HG03095 (cell line): ENCODE results near the gene STIMATE.

Source experiments
- ATAC-seq: cut with Tn5 transposase; IDR thresholded peaks from one replicate; pipeline ENCODE4 v1.9.1; 2021; ENCODE audit warnings: moderate library complexity; ENCODE audit not compliant: unreplicated experiment

Gene STIMATE

GRCh38 chr3:52824037-52824436, 73.3 kb downstream of the STIMATE start:
- ATAC-seq = no peak

- no peak for ATAC-seq
Measured at GRCh38 chr3:52822363-52822762, 75.0 kb downstream of the STIMATE start.

- no peak for ATAC-seq
Measured at GRCh38 chr3:52820736-52821135, 76.6 kb downstream of the STIMATE start.

- ATAC-seq = no peak
Measured at GRCh38 chr3:52819936-52820335, 77.4 kb downstream of the STIMATE start.

GRCh38 chr3:52817860-52818259, 79.5 kb downstream of the STIMATE start:
- no peak for ATAC-seq

DNA sequence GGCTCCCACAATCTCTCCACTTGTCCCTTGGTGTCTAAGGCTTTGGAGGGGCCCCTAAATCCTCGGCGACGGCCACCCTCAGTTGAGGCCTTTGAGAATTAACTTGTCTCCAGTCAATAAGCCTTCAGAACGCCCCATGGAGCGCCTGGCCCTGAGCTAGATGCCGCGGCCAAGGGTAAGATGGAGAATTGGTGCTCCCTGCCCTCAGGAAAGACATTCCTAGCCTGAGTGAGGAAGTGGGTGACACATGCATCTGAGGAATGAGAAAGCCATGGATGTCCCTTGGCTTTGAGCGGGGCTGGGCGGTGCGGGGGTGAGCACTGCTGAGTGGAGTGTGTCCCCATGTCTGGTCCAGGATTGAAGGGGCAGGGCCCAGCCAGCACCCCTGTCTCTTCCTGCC, 80.1 kb downstream of the STIMATE start:
- ATAC-seq = no peak

DNA sequence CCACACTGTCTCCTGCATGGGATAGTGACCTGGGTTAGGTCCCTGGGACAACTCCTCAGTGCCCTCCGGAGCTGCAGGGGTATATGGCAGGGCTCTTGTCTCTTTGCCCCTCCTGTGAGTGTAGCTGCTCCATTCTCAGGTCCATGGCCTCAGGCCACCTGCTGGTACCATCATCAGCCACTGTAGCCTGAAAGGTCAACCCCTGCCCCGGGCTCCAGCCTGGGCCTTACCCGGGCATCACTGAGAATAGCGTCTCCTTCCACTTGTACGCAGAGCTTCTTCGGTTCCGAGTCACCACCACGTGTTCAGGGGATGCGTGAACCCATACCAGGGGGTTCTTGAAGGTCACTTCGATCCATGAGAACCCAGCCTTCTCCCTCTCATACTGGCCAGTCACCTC, 80.7 kb downstream of the STIMATE start:
- ATAC-seq = no peak

- no peak for ATAC-seq
Measured at GRCh38 chr3:52816199-52816598, 81.1 kb downstream of the STIMATE start.

DNA sequence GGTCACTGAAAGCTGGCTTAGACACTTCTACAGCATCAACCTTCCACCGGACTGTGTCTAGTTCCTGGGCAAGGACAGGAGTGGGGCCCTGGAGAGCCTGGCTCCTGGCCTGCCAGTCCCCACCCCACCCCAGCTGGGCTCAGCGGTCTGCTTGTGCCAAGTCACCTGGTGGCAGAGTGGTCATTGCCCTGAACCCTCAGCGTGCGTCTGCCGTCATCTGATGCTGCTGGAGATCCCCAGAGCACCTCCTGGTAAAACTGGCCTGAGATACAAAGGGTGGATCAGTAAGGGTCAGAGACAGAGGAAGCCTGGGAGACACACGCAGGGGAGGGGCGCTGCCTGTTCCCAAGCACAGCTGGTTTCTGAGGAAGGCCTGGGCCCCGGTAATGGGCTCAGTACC, 83.5 kb downstream of the STIMATE start:
- ATAC-seq = no peak

DNA sequence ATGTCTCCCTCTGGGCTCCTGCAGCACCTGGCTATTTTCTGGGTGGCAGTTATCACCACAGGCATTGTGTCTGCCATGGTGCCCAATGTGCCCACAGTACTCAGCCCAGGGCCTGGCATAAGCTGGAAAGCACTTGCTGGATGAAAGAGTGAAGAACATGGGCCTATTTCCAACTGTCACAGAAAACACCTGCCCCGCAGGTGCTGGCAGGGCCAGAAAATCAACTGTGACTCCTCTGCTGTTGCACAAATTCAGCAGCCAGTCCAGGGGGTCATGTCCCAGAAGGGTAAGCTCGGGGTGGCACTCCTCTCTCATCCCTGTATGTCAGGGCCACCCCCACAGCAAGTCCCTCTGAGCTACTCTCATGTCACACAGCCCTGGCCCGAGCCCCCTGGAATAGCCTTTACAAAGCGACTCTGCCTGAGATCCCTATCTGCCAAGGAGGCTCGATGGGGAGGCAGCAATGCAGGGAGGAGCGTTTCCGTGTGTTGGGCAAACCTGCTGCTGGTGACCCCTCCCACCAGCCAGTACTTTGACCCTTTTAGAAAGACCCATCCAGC, 85.8 kb downstream of the STIMATE start:
- no peak for ATAC-seq

- no peak for ATAC-seq
Measured at GRCh38 chr3:52810923-52811322, 86.4 kb downstream of the STIMATE start.

DNA sequence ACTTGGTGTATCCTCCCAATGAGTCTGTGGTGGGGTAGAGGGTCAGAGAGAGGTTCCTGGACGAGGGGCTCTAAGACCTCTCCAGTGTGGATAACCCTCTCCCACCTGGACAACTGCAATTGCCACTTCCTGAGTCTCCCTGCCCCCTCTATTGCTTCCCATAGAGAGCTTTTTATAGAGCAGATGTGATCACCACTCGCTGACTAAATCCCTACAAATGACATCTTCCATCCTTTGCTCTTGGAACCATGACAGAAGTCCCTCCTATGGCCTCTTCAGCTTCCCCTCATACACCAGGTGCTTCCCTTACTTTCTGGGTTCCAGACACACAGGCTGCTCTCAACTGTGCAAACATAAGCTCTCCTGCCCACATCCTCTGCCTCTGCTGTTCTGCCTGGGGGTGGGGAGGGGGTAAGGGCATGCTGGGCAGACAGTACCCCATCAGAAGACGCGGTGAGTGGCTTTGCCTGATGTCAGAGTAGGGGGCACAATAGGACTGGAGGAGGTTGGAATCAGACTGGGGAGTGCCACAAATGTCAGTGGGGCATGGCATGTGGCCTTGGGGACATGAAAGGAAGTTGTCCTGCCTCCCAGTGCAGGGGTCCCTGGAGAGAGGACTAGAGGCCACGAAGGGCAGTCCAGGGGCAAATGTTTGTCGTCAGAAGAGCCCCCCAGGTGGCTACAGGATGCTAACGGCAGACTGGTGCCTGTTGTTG, 87.5 kb downstream of the STIMATE start:
- ATAC-seq = no peak

GRCh38 chr3:52809149-52809548, 88.2 kb downstream of the STIMATE start:
- no peak for ATAC-seq

DNA sequence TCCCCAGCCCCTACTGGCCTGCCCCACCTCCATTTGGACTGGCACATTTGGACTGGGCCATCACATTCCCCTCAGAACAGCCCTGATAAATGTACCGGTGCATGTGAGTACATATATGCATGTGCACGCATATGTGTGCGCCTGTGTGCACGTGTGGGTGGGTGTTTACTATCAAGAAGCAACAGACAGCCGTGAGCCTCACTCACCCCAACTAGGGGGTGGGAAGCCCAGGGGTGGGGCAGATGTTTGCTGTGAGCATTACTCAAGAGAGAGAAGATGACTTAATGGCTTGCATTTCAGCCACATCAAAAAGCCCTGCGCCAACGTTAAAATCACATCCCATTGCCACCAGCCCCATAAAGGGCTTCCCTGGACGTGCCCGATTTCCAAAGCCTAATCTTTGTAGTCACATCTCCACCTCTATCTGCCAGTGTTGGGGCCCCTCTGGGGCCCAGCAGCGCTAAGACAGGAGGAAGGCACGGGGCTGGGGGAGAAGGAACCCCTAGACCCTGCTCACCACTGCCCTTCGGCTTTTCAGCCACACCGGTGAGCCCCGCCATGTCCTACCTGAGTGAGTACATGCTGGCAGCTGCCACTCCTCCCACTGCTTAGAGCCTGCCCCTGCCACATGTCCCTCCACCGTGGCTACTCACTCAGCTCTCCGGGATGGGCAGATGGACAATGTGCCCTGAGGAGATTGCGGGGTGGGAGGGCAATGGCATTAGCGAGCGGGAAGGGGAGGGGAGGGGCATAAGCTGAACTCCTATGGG, 91.9 kb downstream of the STIMATE start:
- ATAC-seq = no peak

- no peak for ATAC-seq
Measured at GRCh38 chr3:52801839-52802238, 95.5 kb downstream of the STIMATE start.

DNA sequence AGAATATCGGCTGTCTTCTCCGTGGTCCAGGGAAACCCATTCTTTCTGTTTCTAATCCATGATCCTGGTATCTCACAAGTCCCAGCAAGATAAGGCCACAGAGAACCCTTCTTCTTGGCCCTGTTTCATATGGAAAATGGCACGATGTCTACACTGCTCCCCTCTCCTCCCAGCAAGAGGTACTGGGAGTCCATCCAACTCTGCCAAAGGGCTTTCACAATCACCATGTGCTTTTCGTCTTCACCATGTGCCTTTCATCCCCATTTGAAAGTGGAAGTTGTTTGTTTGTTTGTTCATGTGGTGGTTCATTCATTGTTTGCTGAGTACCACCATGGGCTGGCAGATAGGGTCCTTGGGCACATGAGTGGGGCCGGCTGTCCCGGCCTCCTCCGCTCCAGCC, 97.3 kb downstream of the STIMATE start:
- no peak for ATAC-seq

DNA sequence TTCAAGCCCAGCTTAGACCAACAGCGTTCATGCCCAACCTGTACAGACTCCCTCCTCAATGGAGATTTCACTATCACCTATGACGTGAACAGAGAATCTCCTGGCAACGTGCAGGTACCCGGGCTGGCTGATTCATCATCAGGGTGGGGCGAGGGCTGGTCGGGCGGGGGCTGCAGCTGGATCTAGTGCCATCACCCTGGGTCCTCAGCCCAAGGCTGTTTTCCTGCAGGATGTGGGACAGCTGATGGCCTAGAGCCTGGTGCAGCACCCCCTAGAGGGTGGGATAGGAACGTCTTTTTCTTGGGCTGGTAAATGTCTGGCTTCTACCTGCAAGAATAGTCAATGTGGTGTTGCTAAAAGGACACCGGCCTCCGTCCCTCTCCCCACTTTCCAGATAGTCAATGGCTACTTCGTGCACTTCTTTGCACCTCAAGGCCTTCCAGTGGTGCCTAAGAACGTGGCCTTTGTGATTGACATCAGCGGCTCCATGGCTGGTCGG, 98.3 kb downstream of the STIMATE start:
- no peak for ATAC-seq

GRCh38 chr3:52798376-52798977, 98.9 kb downstream of the STIMATE start:
- ATAC-seq = no peak

- no peak for ATAC-seq
Measured at GRCh38 chr3:52796411-52796810, 100.9 kb downstream of the STIMATE start.

GRCh38 chr3:52795298-52795900, 101.9 kb downstream of the STIMATE start:
- no peak for ATAC-seq

- no peak for ATAC-seq
Measured at GRCh38 chr3:52794612-52795099, 102.7 kb downstream of the STIMATE start, which contains the start of gene ITIH3. Gene ITIH3, plus strand, starts transcription at chr3:52794796. Its CDS starts 8 bp downstream, at chr3:52794804.
